AG10803 (cell line): Measurements from ENCODE around the gene WWOX.

Experiments
- DNase-seq: peaks from one replicate; pipeline ENCODE4 v3.0.0; 2010; ENCODE audit warnings: low read depth
- H3K4me3 ChIP-seq: 2 replicates; pipeline ENCODE4 v1.5.1; 2011; ENCODE audit warnings: mild to moderate bottlenecking, low read length, control low read depth
- TF ChIP-seq, protein P1 (sequence below): conservative IDR thresholded peaks from 2 replicates; pipeline ENCODE4 v1.5.1; 2011; ENCODE audit warnings: mild to moderate bottlenecking, low read length, control low read depth, inconsistent platforms

Gene WWOX

DNA sequence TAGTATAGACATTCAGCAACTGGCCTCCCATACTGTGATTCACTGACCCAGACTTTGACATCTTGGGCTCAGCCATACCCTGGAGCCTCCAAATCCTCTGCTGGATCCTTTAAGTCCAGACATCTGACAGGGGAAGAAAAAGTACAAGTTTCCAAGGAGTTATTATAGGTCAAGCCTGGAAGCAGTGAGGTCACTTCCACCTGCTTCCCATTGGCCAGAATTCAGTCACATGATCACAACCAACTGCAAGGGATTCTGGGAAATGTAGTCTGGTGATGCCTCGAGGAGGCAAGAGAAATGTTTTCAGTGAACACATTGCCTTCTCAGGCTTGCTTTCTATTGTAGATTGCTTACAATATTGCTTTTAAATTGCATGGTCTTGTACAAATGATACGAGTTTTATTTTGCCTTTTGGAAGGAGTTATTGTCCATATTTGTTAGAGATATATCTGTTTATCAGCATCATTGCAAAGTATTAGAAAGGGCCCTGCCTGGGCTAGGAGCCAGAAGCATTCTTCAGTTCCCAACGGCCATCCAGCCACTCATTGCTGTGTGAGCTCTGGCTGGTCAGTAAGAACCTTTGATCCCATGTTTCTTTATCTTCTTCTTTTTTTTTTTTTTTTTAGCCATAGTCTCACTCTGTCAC lies 696.9 kb downstream of the WWOX start:
- TF ChIP-seq, protein P1, sequence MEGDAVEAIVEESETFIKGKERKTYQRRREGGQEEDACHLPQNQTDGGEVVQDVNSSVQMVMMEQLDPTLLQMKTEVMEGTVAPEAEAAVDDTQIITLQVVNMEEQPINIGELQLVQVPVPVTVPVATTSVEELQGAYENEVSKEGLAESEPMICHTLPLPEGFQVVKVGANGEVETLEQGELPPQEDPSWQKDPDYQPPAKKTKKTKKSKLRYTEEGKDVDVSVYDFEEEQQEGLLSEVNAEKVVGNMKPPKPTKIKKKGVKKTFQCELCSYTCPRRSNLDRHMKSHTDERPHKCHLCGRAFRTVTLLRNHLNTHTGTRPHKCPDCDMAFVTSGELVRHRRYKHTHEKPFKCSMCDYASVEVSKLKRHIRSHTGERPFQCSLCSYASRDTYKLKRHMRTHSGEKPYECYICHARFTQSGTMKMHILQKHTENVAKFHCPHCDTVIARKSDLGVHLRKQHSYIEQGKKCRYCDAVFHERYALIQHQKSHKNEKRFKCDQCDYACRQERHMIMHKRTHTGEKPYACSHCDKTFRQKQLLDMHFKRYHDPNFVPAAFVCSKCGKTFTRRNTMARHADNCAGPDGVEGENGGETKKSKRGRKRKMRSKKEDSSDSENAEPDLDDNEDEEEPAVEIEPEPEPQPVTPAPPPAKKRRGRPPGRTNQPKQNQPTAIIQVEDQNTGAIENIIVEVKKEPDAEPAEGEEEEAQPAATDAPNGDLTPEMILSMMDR: no peak
- DNase-seq: no peak
- no peak overlapping the region for H3K4me3 ChIP-seq

DNA sequence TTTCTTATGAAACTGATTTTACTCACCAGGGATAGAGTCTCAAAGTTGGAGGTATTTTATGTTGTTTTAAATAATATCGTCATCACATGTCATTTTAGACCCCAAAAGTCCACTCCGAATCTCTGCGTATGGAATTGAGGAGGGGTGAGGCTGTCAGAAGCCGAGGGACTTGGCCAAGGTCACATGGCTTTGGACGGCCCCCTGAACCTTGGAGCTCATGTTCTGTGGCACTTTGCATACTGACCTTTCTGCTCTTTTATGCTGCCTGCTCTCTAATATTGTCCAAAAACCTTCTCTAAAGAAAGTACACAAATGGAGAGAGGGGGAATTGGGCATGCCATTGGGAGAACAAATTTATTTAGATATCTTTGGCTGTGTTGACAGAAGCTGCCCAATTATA lies 700.0 kb downstream of the WWOX start:
- DNase-seq: no peak
- no peak overlapping the region for H3K4me3 ChIP-seq

DNA sequence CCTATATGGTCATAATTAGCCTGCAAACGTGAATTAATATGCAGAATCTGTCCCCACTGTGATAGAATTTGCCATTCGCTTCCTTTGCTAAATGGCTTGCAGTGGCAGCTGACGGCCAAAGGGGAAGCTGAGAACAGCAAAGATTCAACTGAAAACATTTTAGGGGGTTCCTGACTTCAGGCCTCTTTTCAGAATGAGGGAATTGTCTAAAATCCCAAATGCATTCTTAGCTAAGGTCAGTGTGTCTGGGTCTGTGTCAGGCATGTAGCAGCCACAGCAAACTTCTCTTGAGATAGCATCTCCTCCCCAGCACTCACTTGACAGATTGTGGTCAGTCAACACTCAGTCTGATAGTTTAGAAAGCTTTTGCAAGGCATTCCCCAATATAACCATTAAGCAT lies 701.1 kb downstream of the WWOX start:
- no peak overlapping the region for H3K4me3 ChIP-seq
- DNase-seq: no peak
- TF ChIP-seq, protein P1: no peak

More for the DNA sequence above, 700.0 kb downstream of the WWOX start:
- TF ChIP-seq, protein P1: no peak

DNA sequence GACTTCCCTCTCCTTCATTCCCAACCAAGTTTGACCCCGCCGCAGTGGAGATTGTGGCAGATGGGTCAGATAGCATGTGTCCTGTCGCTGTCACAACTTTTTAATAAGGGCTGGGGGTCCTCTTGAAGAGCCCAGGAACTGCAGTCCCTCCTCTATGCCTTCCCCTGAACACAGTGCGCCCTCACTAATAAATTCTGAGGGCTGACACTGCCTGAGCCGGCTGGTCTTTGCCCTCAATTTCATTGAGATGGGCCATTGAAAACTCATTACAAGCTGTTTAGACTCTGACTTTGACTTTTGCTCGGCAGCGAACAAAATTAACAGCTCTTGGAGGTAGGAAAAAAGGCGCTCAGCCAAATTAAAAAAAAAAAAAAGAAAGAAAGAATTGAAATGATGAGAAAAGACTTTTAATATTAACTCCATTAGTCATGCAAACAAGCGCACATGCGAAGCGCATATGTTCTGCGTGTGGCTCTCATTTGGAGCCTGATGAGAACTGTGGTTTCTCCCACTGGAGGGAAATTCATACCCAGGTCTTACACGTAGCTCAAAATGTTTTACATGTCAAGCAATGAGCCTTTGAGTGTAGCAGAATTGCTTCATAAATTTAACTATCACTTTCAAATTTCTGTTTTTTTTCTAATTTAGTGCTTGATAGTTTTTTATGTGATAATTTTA lies 704.7 kb downstream of the WWOX start:
- no peak overlapping the region for H3K4me3 ChIP-seq
- DNase-seq: no peak
- TF ChIP-seq, protein P1: no peak

DNA sequence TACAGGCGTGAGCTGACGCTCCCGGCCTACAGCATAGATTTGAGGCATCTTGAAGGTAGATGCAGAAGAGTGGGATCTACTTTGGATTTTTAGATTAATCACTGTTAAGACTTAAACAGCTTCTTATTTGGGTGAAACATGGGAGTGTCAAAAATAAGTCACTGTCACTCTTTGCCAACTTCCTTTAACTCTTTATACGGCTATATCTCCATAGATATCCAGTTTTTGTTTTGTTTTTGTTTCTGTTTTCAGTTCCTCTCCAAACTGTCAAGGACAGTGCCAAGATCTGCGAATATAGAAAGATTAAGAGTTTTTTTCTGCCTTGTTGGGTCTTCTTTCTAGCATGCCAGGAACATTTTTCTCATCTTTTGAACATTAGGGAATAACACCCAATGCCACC lies 706.1 kb downstream of the WWOX start:
- DNase-seq: no peak
- H3K4me3 ChIP-seq: no peak overlapping the region
- TF ChIP-seq, protein P1: no peak

DNA sequence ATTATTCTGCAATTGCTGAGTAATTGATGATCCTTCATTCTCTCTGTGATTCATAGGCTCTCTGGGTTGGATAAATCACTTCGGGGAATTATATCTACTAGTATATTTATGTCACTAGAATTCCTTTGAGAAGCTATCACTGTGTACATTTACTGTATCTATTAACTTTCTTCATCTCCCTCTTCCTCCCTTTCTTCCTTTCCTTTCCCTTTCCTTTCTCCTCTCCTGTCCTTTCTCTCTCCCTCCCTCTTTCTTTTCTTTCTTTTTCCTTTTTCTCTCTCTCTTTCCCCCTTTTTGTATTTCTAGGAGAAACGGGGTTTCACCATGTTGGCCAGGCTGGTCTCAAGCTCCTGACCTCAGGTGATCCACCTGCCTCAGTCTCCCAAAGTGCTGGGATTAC lies 711.8 kb downstream of the WWOX start:
- TF ChIP-seq, protein P1: no peak
- no peak overlapping the region for H3K4me3 ChIP-seq
- DNase-seq: no peak

DNA sequence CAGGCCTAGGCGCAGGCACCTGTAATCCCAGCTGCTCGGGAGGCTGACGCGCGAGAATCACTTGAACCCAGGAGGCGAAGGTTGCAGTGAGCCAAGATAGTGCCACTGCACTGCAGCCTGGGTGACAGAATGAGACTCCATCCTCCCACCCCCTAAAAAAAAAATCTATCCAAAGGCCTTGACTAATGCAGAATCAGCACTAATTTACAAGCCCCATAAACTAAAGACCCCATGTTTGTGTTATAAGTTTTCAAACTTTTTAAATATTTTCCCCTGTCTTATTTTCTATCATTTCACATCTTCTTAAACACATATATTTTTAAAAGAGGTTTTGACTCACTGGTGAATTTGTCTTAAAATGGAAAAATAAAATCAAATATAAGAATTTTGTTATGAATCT lies 713.1 kb downstream of the WWOX start:
- TF ChIP-seq, protein P1: no peak
- no peak for DNase-seq
- no peak overlapping the region for H3K4me3 ChIP-seq
